AG04450 (cell line): Measurements from ENCODE around the gene PPM1J. TPM values are rescaled to one million over a fixed set of nuclear protein-coding genes. Genes with fewer than 3 reads are reported as not detected.

Experiments used
- CTCF ChIA-PET: fragments of 300-600, 350-600 bp; formaldehyde crosslinking; extraction: SDS; loops from one replicate; lab custom pipeline; 2022; ENCODE audit warnings: antibody characterized with exemption, inconsistent platforms; lab: Charles Lee
- POLR2A ChIA-PET: fragments of 350-600 bp; formaldehyde crosslinking; extraction: SDS; loops from one replicate; lab custom pipeline; 2021; ENCODE audit warnings: antibody characterized with exemption, inconsistent platforms; lab: Yijun Ruan, JAX
- DNase-seq: peaks from one replicate; pipeline ENCODE4 v3.0.0-alpha.2; 2011; ENCODE audit warnings: low read depth, low spot score
- H3K27ac ChIP-seq: one replicate; pipeline ENCODE4 v1.5.1; 2012; ENCODE audit warnings: low read depth, low read length, control low read depth
- H3K27me3 ChIP-seq: one replicate; pipeline ENCODE4 v1.6.0; 2012; ENCODE audit warnings: low read length; ENCODE audit not compliant: control insufficient read depth, insufficient read depth
- H3K4me3 ChIP-seq: 2 replicates; pipeline ENCODE4 v1.5.1; 2011; ENCODE audit warnings: mild to moderate bottlenecking, low read depth, low read length, control low read depth
- H3K9me3 ChIP-seq: 2 replicates; pipeline ENCODE4 v1.5.1; 2012; ENCODE audit warnings: low read length; ENCODE audit not compliant: control insufficient read depth, insufficient read depth
- polyA plus RNA-seq: library from polyadenylated mRNA; depleted of rRNA; stranded (reverse); fragments of >200 nt; gene quantifications from 2 replicates; pipeline ENCODE4 v1.2.3, GENCODE V29; 2011
- TF ChIP-seq, protein P1 (sequence below): IDR thresholded peaks from 2 replicates; pipeline ENCODE4 v1.5.1; 2011; ENCODE audit warnings: low read depth, low read length, control low read depth, inconsistent platforms

PPM1J gene
- polyA plus RNA-seq, 1 experiment, result 1.3 TPM

DNA sequence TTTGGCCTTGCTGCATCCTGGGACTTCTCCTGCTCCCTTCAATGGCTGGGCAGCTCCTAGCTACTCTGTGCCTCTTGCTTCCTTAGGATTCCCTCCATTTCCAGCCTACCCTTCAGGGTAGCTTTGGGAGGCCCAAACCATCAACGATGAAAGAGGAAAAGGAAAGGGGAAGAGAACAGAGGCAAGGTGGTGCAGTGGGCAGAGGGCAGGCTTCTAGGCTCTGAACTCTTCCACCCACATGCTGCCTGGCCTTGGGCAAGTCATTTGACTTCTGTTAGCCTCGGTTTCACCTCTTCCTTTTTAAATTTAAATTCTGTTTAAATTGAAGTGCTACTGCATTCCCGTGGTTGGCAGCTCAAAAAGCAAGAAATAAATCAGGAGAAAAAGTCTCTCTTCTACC, 5.7 kb upstream of the PPM1J start:
- Histone ChIP-seq H3K9me3 (no peaks in the 10 kb centered on the region), H3K4me3 (no peak overlapping the region), H3K27ac (no peak overlapping the region), H3K27me3 (no peaks in the 10 kb centered on the region)
- no peak for DNase-seq
- TF ChIP-seq, protein P1, sequence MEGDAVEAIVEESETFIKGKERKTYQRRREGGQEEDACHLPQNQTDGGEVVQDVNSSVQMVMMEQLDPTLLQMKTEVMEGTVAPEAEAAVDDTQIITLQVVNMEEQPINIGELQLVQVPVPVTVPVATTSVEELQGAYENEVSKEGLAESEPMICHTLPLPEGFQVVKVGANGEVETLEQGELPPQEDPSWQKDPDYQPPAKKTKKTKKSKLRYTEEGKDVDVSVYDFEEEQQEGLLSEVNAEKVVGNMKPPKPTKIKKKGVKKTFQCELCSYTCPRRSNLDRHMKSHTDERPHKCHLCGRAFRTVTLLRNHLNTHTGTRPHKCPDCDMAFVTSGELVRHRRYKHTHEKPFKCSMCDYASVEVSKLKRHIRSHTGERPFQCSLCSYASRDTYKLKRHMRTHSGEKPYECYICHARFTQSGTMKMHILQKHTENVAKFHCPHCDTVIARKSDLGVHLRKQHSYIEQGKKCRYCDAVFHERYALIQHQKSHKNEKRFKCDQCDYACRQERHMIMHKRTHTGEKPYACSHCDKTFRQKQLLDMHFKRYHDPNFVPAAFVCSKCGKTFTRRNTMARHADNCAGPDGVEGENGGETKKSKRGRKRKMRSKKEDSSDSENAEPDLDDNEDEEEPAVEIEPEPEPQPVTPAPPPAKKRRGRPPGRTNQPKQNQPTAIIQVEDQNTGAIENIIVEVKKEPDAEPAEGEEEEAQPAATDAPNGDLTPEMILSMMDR, result no peak
- POLR2A ChIA-PET, result interaction anchor here (0.6 kb wide), 1 partner anchor 10 kb away, joined by 9 read pairs; no protein-coding TSS in a partner anchor
- CTCF ChIA-PET, result interaction anchor here (1.2 to 12.0 kb wide), 5 partner anchors 9 to 352 kb away, joined by 12 to 515 read pairs (median 13); partner anchors contain the start of gene LRIG2

DNA sequence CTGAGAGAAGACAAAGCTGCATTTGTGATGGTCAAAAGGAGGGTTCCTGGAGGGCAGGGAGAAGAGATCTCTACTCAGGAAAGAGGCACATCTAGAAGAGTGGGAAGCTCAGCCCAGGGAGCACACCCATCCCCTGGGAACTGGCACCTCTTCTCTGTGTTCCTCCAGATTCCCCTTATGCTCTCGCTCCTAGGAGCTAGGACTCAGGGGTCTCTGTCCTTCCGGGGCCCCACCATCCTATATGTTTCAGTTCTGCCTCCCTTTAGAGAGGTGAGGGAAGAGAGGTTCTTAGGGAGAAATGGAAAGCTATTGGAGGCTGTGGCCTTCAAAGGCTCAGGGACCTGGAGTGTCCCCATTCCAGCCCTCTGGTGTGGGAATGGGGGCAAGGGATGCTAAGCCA, 4.6 kb upstream of the PPM1J start:
- DNase-seq, result no peak
- CTCF ChIA-PET, result interaction anchor here (0.6 to 12.0 kb wide), 13 partner anchors 11 to 353 kb away, joined by 3 to 515 read pairs (median 17); partner anchors contain the start of genes LRIG2 and SLC16A1
- POLR2A ChIA-PET, result no interaction called here

DNA sequence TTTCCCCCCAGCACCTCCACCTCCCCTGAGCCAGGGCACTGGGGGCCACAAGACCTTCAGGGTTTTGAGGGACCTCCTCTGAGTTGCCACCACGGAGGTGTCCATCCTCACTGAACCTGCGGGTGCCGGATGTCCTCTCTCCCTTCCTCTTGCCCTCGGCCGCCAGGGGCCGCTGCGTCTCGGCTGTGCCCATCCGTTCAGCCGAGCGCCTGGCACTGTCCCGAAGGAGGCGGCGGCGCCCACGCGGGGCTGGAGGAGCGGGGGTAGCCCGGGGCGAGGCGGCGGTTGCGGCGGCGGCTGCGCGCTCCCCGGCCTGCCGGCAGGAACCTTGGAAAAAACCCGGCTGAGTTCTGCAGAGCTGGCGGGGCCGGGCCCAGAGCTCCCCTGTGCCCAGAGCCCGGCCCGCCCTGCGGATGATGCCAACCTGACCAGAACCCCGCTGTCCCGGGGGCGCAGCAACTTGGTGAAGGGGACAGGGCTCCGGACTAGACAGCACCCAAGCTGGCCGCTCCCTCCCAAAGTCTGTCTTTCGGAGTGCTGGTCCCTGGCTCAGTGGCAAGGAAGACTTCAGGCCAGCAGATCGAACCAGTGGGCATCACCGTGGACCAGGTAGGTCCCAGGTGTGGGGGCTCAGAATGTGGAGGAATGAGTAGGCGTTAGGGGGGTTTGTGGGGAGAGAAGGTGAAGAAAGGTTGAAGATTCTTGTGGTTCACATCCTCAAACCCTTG, 3.7 kb upstream of the PPM1J start:
- POLR2A ChIA-PET, result no interaction called here
- TF ChIP-seq, protein P1, result peak; percentile 82
- no peak for DNase-seq
- CTCF ChIA-PET, result interaction anchor here (0.5 to 12.0 kb wide), 49 partner anchors 8 to 1071 kb away, joined by 3 to 515 read pairs (median 4); partner anchors contain the start of genes LRIG2 and SLC16A1
- Histone ChIP-seq H3K9me3 (no peaks in the 10 kb centered on the region; the same call in 1 of the 2 replicates), H3K27ac (no peak overlapping the region), H3K4me3 (peak overlapping the region; percentile 17; the same call in 1 of the 2 replicates), H3K27me3 (peaks cover 3% of the 10 kb centered on the region)

More for the DNA sequence above, 4.6 kb upstream of the PPM1J start:
- TF ChIP-seq, protein P1, result no peak
- no peak overlapping the region for H3K4me3 ChIP-seq
- H3K9me3 ChIP-seq, result no peaks in the 10 kb centered on the region
- H3K27ac ChIP-seq, result no peak overlapping the region
- no peaks in the 10 kb centered on the region for H3K27me3 ChIP-seq

DNA sequence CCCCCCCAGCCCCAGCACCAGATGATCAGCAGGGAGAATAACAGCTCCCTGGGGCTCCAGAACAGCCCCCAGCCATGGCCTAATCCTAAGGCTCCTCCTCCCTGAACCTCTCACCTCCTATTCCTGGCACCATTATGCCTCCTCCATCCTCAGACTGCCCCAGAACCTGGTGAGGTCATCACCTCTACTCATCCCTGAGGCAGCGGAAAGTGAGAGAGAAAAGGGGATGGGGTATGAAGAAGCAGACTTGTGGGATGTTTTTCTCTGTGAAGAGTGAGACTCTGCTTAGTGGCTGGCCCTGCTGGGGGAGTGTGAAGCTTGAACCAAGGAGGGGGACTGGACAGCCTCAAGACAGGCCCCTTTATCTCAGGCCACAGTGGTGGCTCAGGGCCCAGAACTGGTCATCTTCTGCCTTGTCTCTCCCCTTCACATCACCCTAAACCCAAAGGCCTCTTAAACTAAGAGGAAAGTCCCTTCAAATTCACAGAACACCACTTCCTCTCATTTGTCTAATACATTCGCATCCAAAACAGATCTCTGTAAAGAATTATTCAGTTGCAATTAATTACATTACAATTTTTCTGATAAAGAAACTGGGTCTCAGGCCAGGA, 2.2 kb upstream of the PPM1J start:
- TF ChIP-seq, protein P1, result no peak
- Histone ChIP-seq H3K27me3 (peaks cover 3% of the 10 kb centered on the region), H3K27ac (no peak overlapping the region), H3K4me3 (no peak overlapping the region), H3K9me3 (no peaks in the 10 kb centered on the region; the same call in 1 of the 2 replicates)
- CTCF ChIA-PET, result interaction anchor here (0.6 to 12.0 kb wide), 21 partner anchors 9 to 1036 kb away, joined by 3 to 515 read pairs (median 16); partner anchors contain the start of genes LRIG2 and RHOC
- POLR2A ChIA-PET, result interaction anchor here (0.9 kb wide), 1 partner anchor 9 kb away, joined by 4 read pairs; no protein-coding TSS in a partner anchor
- no peak for DNase-seq
